ENCODE data around the gene SYNE2.

GRCh38 chr14:63963439-63963838, 110.6 kb downstream of the SYNE2 start:
- no peak for TF ChIP-seq CTCF (IDR thresholded peaks at IDR 0.05)
- no peak for TF ChIP-seq EP300 (IDR thresholded peaks at IDR 0.05)
- no peak for TF ChIP-seq POLR2A (IDR thresholded peaks at IDR 0.05)
